ENCODE results near the gene EHD3.

The EHD3 gene

GRCh38 chr2:31214444-31214915 lies 19.5 kb upstream of the EHD3 start:
- no peak for DNase-seq (ENCODE audit: low read depth, low spot score)
- POLR2A ChIA-PET, result no interaction called here
- TF ChIP-seq CTCF (IDR thresholded peaks at IDR 0.05; ENCODE audit: insufficient read depth, low read length, missing control alignments), result no peak
- H3K4me3 ChIP-seq (ENCODE audit: low read depth, low read length), result no peak overlapping the region
- CTCF ChIA-PET, result no interaction called here

GRCh38 chr2:31216734-31217133 lies 17.2 kb upstream of the EHD3 start:
- CTCF ChIA-PET, result interaction anchor here (0.7 to 1.2 kb wide), 4 partner anchors 13 to 506 kb away, joined by 3 read pairs; partner anchors contain the start of gene EHD3
- DNase-seq (ENCODE audit: low read depth, low spot score), result no peak
- no peak overlapping the region for H3K4me3 ChIP-seq (ENCODE audit: low read depth, low read length)
- POLR2A ChIA-PET, result no interaction called here
- TF ChIP-seq CTCF (IDR thresholded peaks at IDR 0.05; ENCODE audit: insufficient read depth, low read length, missing control alignments), result no peak

- DNase-seq (ENCODE audit: low read depth, low spot score), result no peak
- CTCF ChIA-PET, result interaction anchor here (0.7 to 1.2 kb wide), 3 partner anchors 14 to 116 kb away, joined by 3 read pairs; partner anchors contain the start of gene EHD3
- TF ChIP-seq CTCF (IDR thresholded peaks at IDR 0.05; ENCODE audit: insufficient read depth, low read length, missing control alignments), result no peak
- POLR2A ChIA-PET, result no interaction called here
- H3K4me3 ChIP-seq (ENCODE audit: low read depth, low read length), result no peak within 1 kb of the TSS
Observed at GRCh38 chr2:31217465-31218200, 16.3 kb upstream of the EHD3 start, which contains the start of gene CAPN14. Gene CAPN14, minus strand, starts transcription at chr2:31217515. Its CDS starts 12,068 bp downstream, at chr2:31205447.

- POLR2A ChIA-PET, result no interaction called here
- TF ChIP-seq CTCF (IDR thresholded peaks at IDR 0.05; ENCODE audit: insufficient read depth, low read length, missing control alignments), result no peak
- no peak for DNase-seq (ENCODE audit: low read depth, low spot score)
- H3K4me3 ChIP-seq (ENCODE audit: low read depth, low read length), result no peak overlapping the region
- CTCF ChIA-PET, result no interaction called here
Observed at GRCh38 chr2:31219131-31219969, 14.6 kb upstream of the EHD3 start.

- no peak overlapping the region for H3K4me3 ChIP-seq (ENCODE audit: low read depth, low read length)
- DNase-seq (ENCODE audit: low read depth, low spot score), result no peak
- TF ChIP-seq CTCF (IDR thresholded peaks at IDR 0.05; ENCODE audit: insufficient read depth, low read length, missing control alignments), result no peak
- CTCF ChIA-PET, result interaction anchor here (0.9 to 1.6 kb wide), 2 partner anchors 12 to 112 kb away, joined by 3 read pairs; partner anchors contain the start of gene EHD3
- POLR2A ChIA-PET, result no interaction called here
Observed at GRCh38 chr2:31221544-31221943, 12.4 kb upstream of the EHD3 start.

- CTCF ChIA-PET, result interaction anchor here (0.9 kb wide), 1 partner anchor 12 kb away, joined by 3 read pairs; the partner anchor contains the start of gene EHD3
- POLR2A ChIA-PET, result no interaction called here
- no peak for DNase-seq (ENCODE audit: low read depth, low spot score)
- no peak overlapping the region for H3K4me3 ChIP-seq (ENCODE audit: low read depth, low read length)
- no peak for TF ChIP-seq CTCF (IDR thresholded peaks at IDR 0.05; ENCODE audit: insufficient read depth, low read length, missing control alignments)
Observed at GRCh38 chr2:31222071-31222470, 11.9 kb upstream of the EHD3 start.
